ENCODE data around the gene TMEM116. TPM values are rescaled to one million over a fixed set of nuclear protein-coding genes. Genes with fewer than 3 reads are reported as not detected.
"Not testable (repeated sequence)": the region's sequence is repeated elsewhere in the genome, so short reads cannot be mapped to it uniquely, and the experiment has no call there.

The TMEM116 gene
- total RNA-seq, 2 experiments from 2014 or later, result 9.0 to 13.1 TPM

DNA sequence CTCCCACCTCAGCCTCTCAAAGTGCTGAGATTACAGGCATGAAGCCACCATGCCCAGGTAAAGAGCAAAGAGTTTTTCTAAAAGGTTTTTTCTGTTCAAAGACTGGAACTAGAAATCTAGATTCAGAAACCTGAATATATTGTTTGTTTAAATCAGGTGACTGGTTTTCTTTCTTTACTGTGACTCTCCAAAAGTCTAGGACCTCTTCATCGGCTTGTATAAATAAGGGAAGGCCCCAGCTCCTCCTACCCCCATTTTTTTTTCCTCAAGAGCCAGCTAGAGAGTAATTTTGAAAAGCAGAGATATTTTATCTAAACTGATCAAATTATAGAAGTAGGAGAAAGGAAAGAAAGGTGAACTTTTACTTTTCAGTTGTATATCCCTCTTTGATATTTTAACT, 48.0 kb downstream of the TMEM116 start:
- no peaks in the 10 kb centered on the region for H3K9me3 ChIP-seq (ENCODE audit: low read length)
- no peak overlapping the region for H2AFZ ChIP-seq (ENCODE audit: low read length)
- POLR2A ChIA-PET, result interaction anchor here (0.5 to 0.9 kb wide), 2 partner anchors 9 to 396 kb away, joined by 3 to 4 read pairs; no protein-coding TSS in a partner anchor
- H3K79me2 ChIP-seq (ENCODE audit: insufficient read depth, low read depth, low read length), result no peaks in the 10 kb centered on the region
- H3K4me1 ChIP-seq (ENCODE audit: insufficient read depth, low read length, poor library complexity, severe bottlenecking), result no peaks in the 10 kb centered on the region
- no peak overlapping the region for H3K4me2 ChIP-seq (ENCODE audit: low read length)
- no peak overlapping the region for H3K27ac ChIP-seq (ENCODE audit: low read depth, low read length, poor library complexity, severe bottlenecking)
- BruUV-seq (replicated peaks), result no TSS peak
- no peaks in the 10 kb centered on the region for H3K9me2 ChIP-seq (ENCODE audit: insufficient read depth, low read length)
- H4K20me1 ChIP-seq (ENCODE audit: insufficient read depth, low read length), result no peaks in the 10 kb centered on the region
- H3K4me3 ChIP-seq (ENCODE audit: low read depth, low read length, poor library complexity, severe bottlenecking), result no peak overlapping the region
- no peaks in the 10 kb centered on the region for H3K36me3 ChIP-seq (ENCODE audit: insufficient read depth, low read length)
- intact Hi-C loops (cut with micrococcal nuclease; ENCODE audit: unreplicated experiment), result no loop called here
- CTCF ChIA-PET (ENCODE audit: unreplicated experiment), result no interaction called here
- TF ChIP-seq, protein P1, sequence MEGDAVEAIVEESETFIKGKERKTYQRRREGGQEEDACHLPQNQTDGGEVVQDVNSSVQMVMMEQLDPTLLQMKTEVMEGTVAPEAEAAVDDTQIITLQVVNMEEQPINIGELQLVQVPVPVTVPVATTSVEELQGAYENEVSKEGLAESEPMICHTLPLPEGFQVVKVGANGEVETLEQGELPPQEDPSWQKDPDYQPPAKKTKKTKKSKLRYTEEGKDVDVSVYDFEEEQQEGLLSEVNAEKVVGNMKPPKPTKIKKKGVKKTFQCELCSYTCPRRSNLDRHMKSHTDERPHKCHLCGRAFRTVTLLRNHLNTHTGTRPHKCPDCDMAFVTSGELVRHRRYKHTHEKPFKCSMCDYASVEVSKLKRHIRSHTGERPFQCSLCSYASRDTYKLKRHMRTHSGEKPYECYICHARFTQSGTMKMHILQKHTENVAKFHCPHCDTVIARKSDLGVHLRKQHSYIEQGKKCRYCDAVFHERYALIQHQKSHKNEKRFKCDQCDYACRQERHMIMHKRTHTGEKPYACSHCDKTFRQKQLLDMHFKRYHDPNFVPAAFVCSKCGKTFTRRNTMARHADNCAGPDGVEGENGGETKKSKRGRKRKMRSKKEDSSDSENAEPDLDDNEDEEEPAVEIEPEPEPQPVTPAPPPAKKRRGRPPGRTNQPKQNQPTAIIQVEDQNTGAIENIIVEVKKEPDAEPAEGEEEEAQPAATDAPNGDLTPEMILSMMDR (conservative IDR thresholded peaks at IDR 0.05; ENCODE audit: low read length), result no peak
- no peak for TF ChIP-seq EZH2phosphoT487 (IDR thresholded peaks at IDR 0.05; ENCODE audit: borderline replicate concordance, low read depth, low read length)
- DNase-seq (ENCODE audit: low spot score), result no peak

DNA sequence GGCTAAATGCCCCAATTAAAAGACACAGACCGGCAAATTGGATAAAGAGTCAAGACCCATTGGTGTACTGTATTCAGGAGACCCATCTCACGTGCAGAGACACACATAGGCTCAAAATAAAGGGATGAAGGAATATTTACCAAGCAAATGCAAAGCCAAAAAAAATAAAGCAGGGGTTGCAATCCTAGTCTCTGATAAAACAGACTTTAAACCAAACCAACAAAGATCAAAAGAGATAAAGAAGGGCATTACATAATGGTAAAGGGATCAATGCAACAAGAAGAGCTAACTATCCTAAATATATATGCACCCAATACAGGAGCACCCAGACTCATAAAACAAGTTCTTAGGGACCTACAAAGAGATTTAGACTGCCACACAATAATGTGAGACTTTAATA, 53.4 kb downstream of the TMEM116 start:
- POLR2A ChIA-PET, result interaction anchor here (0.6 kb wide), 1 partner anchor 11 kb away, joined by 3 read pairs; no protein-coding TSS in a partner anchor
- H2AFZ ChIP-seq (ENCODE audit: low read length); BruUV-seq (replicated peaks); H3K9me2 ChIP-seq (ENCODE audit: insufficient read depth, low read length); H3K79me2 ChIP-seq (ENCODE audit: insufficient read depth, low read depth, low read length); H3K4me2 ChIP-seq (ENCODE audit: low read length); CTCF ChIA-PET (ENCODE audit: unreplicated experiment); DNase-seq (ENCODE audit: low spot score); H3K4me3 ChIP-seq (ENCODE audit: low read depth, low read length, poor library complexity, severe bottlenecking); intact Hi-C loops (cut with micrococcal nuclease; ENCODE audit: unreplicated experiment); H3K36me3 ChIP-seq (ENCODE audit: insufficient read depth, low read length); H4K20me1 ChIP-seq (ENCODE audit: insufficient read depth, low read length); H3K27ac ChIP-seq (ENCODE audit: low read depth, low read length, poor library complexity, severe bottlenecking); H3K4me1 ChIP-seq (ENCODE audit: insufficient read depth, low read length, poor library complexity, severe bottlenecking): not testable (repeated sequence)
- 0 out of 2 replicates have a peak, but pooled peaks cover 17% of the 10 kb centered on the region for H3K9me3 ChIP-seq (ENCODE audit: low read length)

DNA sequence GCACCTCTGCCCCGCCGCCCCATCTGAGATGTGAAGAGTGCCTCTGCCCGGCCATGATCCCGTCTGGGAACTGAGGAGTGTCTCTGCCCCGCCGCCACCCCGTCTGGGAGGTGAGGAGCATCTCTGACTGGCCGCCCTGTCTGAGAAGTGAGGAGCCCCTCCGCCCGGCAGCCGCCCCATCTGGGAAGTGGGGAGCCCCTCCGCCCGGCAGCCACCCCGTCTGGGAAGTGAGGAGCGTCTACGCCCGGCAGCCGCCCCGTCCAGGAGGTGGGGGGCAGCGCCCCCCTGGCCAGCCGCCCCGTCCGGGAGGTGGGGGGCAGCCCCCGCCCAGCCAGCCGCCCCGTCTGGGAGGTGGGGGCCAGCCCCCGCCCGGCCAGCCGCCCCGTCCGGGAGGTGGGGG, 55.7 kb downstream of the TMEM116 start:
- POLR2A ChIA-PET, result interaction anchor here (0.7 kb wide), 1 partner anchor 309 kb away, joined by 3 read pairs; no protein-coding TSS in a partner anchor
- H4K20me1 ChIP-seq (ENCODE audit: insufficient read depth, low read length); H3K36me3 ChIP-seq (ENCODE audit: insufficient read depth, low read length); BruUV-seq (replicated peaks); H3K4me3 ChIP-seq (ENCODE audit: low read depth, low read length, poor library complexity, severe bottlenecking); H2AFZ ChIP-seq (ENCODE audit: low read length); H3K9me2 ChIP-seq (ENCODE audit: insufficient read depth, low read length); H3K4me1 ChIP-seq (ENCODE audit: insufficient read depth, low read length, poor library complexity, severe bottlenecking); intact Hi-C loops (cut with micrococcal nuclease; ENCODE audit: unreplicated experiment); H3K27ac ChIP-seq (ENCODE audit: low read depth, low read length, poor library complexity, severe bottlenecking); DNase-seq (ENCODE audit: low spot score); H3K4me2 ChIP-seq (ENCODE audit: low read length); H3K79me2 ChIP-seq (ENCODE audit: insufficient read depth, low read depth, low read length); CTCF ChIA-PET (ENCODE audit: unreplicated experiment): not testable (repeated sequence)
- 0 out of 2 replicates have a peak, but pooled peaks cover 18% of the 10 kb centered on the region for H3K9me3 ChIP-seq (ENCODE audit: low read length)

DNA sequence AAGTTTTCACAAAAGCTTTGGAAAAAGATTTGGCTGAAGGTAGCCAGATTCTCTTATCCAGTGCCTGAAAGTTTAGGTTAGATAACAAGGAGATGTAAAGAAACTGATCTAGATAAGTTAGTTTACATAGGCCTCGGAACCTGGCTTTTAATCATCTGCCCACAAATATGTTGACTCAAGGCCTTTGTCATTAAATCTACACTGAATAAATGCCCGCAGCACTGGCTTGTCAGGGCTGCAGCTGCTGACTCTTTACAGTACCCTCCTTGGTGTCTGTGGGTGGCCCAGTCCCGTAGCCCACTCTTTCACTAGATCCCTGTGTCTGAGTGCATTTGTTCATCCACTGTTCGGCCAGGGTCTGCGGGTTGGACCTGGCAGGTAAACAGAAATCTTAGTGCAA, 58.0 kb downstream of the TMEM116 start:
- TF ChIP-seq, protein P1 (conservative IDR thresholded peaks at IDR 0.05; ENCODE audit: low read length), result no peak
- POLR2A ChIA-PET, result no interaction called here
- no peaks in the 10 kb centered on the region for H3K79me2 ChIP-seq (ENCODE audit: insufficient read depth, low read depth, low read length)
- no peak overlapping the region for H2AFZ ChIP-seq (ENCODE audit: low read length)
- no peaks in the 10 kb centered on the region for H3K9me2 ChIP-seq (ENCODE audit: insufficient read depth, low read length)
- no peaks in the 10 kb centered on the region for H3K4me1 ChIP-seq (ENCODE audit: insufficient read depth, low read length, poor library complexity, severe bottlenecking)
- BruUV-seq (replicated peaks), result no TSS peak
- H3K4me3 ChIP-seq (ENCODE audit: low read depth, low read length, poor library complexity, severe bottlenecking), result no peak overlapping the region
- no peak overlapping the region for H3K27ac ChIP-seq (ENCODE audit: low read depth, low read length, poor library complexity, severe bottlenecking)
- no peaks in the 10 kb centered on the region for H3K36me3 ChIP-seq (ENCODE audit: insufficient read depth, low read length)
- H3K9me3 ChIP-seq (ENCODE audit: low read length), result 0 out of 2 replicates have a peak, but pooled peaks cover 18% of the 10 kb centered on the region
- no peak for DNase-seq (ENCODE audit: low spot score)
- CTCF ChIA-PET (ENCODE audit: unreplicated experiment), result no interaction called here
- intact Hi-C loops (cut with micrococcal nuclease; ENCODE audit: unreplicated experiment), result no loop called here
- H3K4me2 ChIP-seq (ENCODE audit: low read length), result no peak overlapping the region
- no peaks in the 10 kb centered on the region for H4K20me1 ChIP-seq (ENCODE audit: insufficient read depth, low read length)

Data from OCI-LY7 (cell line).